ENCODE data around the gene ANKS1B. TPM values are rescaled to one million over a fixed set of nuclear protein-coding genes. Genes with fewer than 3 reads are reported as not detected.

ANKS1B gene
- total RNA-seq, 1 donor from 2014 or later: 2.3 TPM

- H3K36me3 Mint-ChIP-seq (ENCODE audit: low read depth): no peaks in the 10 kb centered on the region
- no peak overlapping the region for H3K27ac Mint-ChIP-seq (ENCODE audit: unreplicated experiment)
- no peak for DNase-seq (ENCODE audit: low spot score)
- no peak overlapping the region for H3K4me3 Mint-ChIP-seq (ENCODE audit: unreplicated experiment)
- H3K4me1 Mint-ChIP-seq (ENCODE audit: low read depth): no peaks in the 10 kb centered on the region
- no peak for TF ChIP-seq CTCF (IDR thresholded peaks at IDR 0.05)
- H3K27me3 Mint-ChIP-seq (ENCODE audit: low read depth): peaks cover 12% of the 10 kb centered on the region
- no peaks in the 10 kb centered on the region for H3K9me3 Mint-ChIP-seq (ENCODE audit: low read depth)
Measured at GRCh38 chr12:98954506-98954905, 1030.2 kb downstream of the ANKS1B start.

- Mint-ChIP-seq H3K27ac (ENCODE audit: unreplicated experiment) (no peak overlapping the region), H3K4me1 (ENCODE audit: low read depth) (no peaks in the 10 kb centered on the region), H3K36me3 (ENCODE audit: low read depth) (no peaks in the 10 kb centered on the region), H3K27me3 (ENCODE audit: low read depth) (peaks cover 14% of the 10 kb centered on the region), H3K4me3 (ENCODE audit: unreplicated experiment) (no peak overlapping the region), H3K9me3 (ENCODE audit: low read depth) (no peaks in the 10 kb centered on the region)
- TF ChIP-seq CTCF (IDR thresholded peaks at IDR 0.05): no peak
- no peak for DNase-seq (ENCODE audit: low spot score)
Measured at GRCh38 chr12:98951406-98951805, 1033.3 kb downstream of the ANKS1B start.

- H3K4me1 Mint-ChIP-seq (ENCODE audit: low read depth): no peaks in the 10 kb centered on the region
- TF ChIP-seq CTCF (IDR thresholded peaks at IDR 0.05): no peak
- no peak overlapping the region for H3K4me3 Mint-ChIP-seq (ENCODE audit: unreplicated experiment)
- DNase-seq (ENCODE audit: low spot score): no peak
- no peaks in the 10 kb centered on the region for H3K36me3 Mint-ChIP-seq (ENCODE audit: low read depth)
- no peak overlapping the region for H3K27ac Mint-ChIP-seq (ENCODE audit: unreplicated experiment)
- peaks cover 24% of the 10 kb centered on the region for H3K27me3 Mint-ChIP-seq (ENCODE audit: low read depth)
- H3K9me3 Mint-ChIP-seq (ENCODE audit: low read depth): peaks cover 5% of the 10 kb centered on the region
Measured at GRCh38 chr12:98948343-98948949, 1036.3 kb downstream of the ANKS1B start.

- DNase-seq (ENCODE audit: low spot score): no peak
- peaks cover 5% of the 10 kb centered on the region for H3K9me3 Mint-ChIP-seq (ENCODE audit: low read depth)
- no peak overlapping the region for H3K4me3 Mint-ChIP-seq (ENCODE audit: unreplicated experiment)
- no peak for TF ChIP-seq CTCF (IDR thresholded peaks at IDR 0.05)
- peaks cover 21% of the 10 kb centered on the region for H3K27me3 Mint-ChIP-seq (ENCODE audit: low read depth)
- no peaks in the 10 kb centered on the region for H3K4me1 Mint-ChIP-seq (ENCODE audit: low read depth)
- H3K27ac Mint-ChIP-seq (ENCODE audit: unreplicated experiment): no peak overlapping the region
- no peaks in the 10 kb centered on the region for H3K36me3 Mint-ChIP-seq (ENCODE audit: low read depth)
Measured at GRCh38 chr12:98945864-98946263, 1038.9 kb downstream of the ANKS1B start.

- H3K36me3 Mint-ChIP-seq (ENCODE audit: low read depth): no peaks in the 10 kb centered on the region
- no peaks in the 10 kb centered on the region for H3K4me1 Mint-ChIP-seq (ENCODE audit: low read depth)
- no peak for TF ChIP-seq CTCF (IDR thresholded peaks at IDR 0.05)
- no peak overlapping the region for H3K4me3 Mint-ChIP-seq (ENCODE audit: unreplicated experiment)
- peaks cover 10% of the 10 kb centered on the region for H3K9me3 Mint-ChIP-seq (ENCODE audit: low read depth)
- H3K27me3 Mint-ChIP-seq (ENCODE audit: low read depth): peaks cover 13% of the 10 kb centered on the region
- no peak overlapping the region for H3K27ac Mint-ChIP-seq (ENCODE audit: unreplicated experiment)
- DNase-seq (ENCODE audit: low spot score): no peak
Measured at GRCh38 chr12:98939926-98940325, 1044.8 kb downstream of the ANKS1B start.
